Endothelial cell of umbilical vein (primary cell): ENCODE results near the gene B4GALNT1. TPM values are rescaled to one million over a fixed set of nuclear protein-coding genes. Genes with fewer than 3 reads are reported as not detected.

ENCODE experiments used
- BruUV-seq: library from RNA; stranded (reverse); fragments of 400-500 nt; replicated peaks from 2 replicates; lab custom pipeline; 2021; lab: Mats Ljungman, UMichigan
- CTCF ChIA-PET: fragments of 300-600, 350-600 bp; sonication (Branson Sonifier 250); formaldehyde crosslinking; loops from one replicate; lab custom pipeline; 2021; ENCODE audit warnings: antibody characterized with exemption, inconsistent platforms; lab: Charles Lee
- POLR2A ChIA-PET: fragments of 300-600, 350-600 bp; sonication (Branson Sonifier 250); formaldehyde crosslinking; loops from one replicate; lab custom pipeline; 2021; ENCODE audit warnings: antibody characterized with exemption, inconsistent platforms; lab: Charles Lee
- DNase-seq: peaks from one replicate; pipeline ENCODE4 v3.0.0-alpha.2; 2011; ENCODE audit warnings: low read depth, low spot score
- FAIRE-seq: peaks from 2 replicates; lab custom pipeline; 2011; peaks lifted over from hg19 to GRCh38; lab: Jason Lieb, UNC
- H2AFZ ChIP-seq: 2 replicates; pipeline ENCODE4 v1.6.0; 2012; ENCODE audit warnings: low read depth, low read length, control low read depth, inconsistent platforms
- H3K27ac ChIP-seq: 2 replicates; pipeline ENCODE4 v1.5.1; 2011; ENCODE audit warnings: low read depth, mild to moderate bottlenecking, control low read depth, low read length, moderate library complexity; ENCODE audit not compliant: insufficient read depth
- H3K27me3 ChIP-seq, 2 experiments: 2 replicates each; pipeline versions ENCODE4 v1.6.0 to v1.6.1; 2011; ENCODE audit warnings: low read length in 2 of 2, mixed read lengths in 1 of 2; ENCODE audit not compliant: control insufficient read depth in 2 of 2, insufficient read depth in 2 of 2
- H3K36me3 ChIP-seq, 2 experiments: 2 replicates in 1 of 2; 3 replicates in 1 of 2; pipeline ENCODE4 v1.5.1; 2011; ENCODE audit warnings: low read length in 2 of 2, mild to moderate bottlenecking in 1 of 2, moderate library complexity in 1 of 2; ENCODE audit not compliant: control insufficient read depth in 2 of 2, insufficient read depth in 2 of 2; ENCODE audit errors: extremely low read depth in 1 of 2
- H3K4me1 ChIP-seq: 3 replicates; pipeline ENCODE4 v1.5.1; 2011; ENCODE audit warnings: mild to moderate bottlenecking, low read length; ENCODE audit not compliant: control insufficient read depth, insufficient read depth; ENCODE audit errors: extremely low read depth
- H3K4me2 ChIP-seq: 2 replicates; pipeline ENCODE4 v1.6.1; 2011; ENCODE audit warnings: low read length, control low read depth, mixed read lengths; ENCODE audit not compliant: insufficient read depth
- H3K4me3 ChIP-seq, 3 experiments: fragments of 200-600 bp in 1 of 3; sonication (generic), shearing (Covaris generic) in 1 of 3; replicated peaks in 1 of 3; 2 replicates each; pipeline ENCODE4 v1.5.1; 2011 to 2016; ENCODE audit warnings: control low read depth in 3 of 3, low read length in 3 of 3, mild to moderate bottlenecking in 2 of 3, inconsistent platforms in 1 of 3, low read depth in 1 of 3, moderate library complexity in 1 of 3; ENCODE audit not compliant: insufficient read depth in 1 of 3
- H3K79me2 ChIP-seq: 2 replicates; pipeline ENCODE4 v1.6.0; 2012; ENCODE audit warnings: low read length, inconsistent platforms; ENCODE audit not compliant: control insufficient read depth, insufficient read depth
- H3K9ac ChIP-seq: replicated peaks from 2 replicates; pipeline ENCODE3; 2011; ENCODE audit warnings: low read length, control low read depth; ENCODE audit not compliant: insufficient read depth; ENCODE audit errors: extremely low read depth
- H3K9me1 ChIP-seq: replicated peaks from 3 replicates; pipeline ENCODE4 v1.6.0; 2011; ENCODE audit warnings: mild to moderate bottlenecking, low read length; ENCODE audit not compliant: control insufficient read depth, insufficient read depth; ENCODE audit errors: extremely low read depth
- H3K9me3 ChIP-seq: replicated peaks from 2 replicates; pipeline ENCODE4 v1.5.1; 2012; ENCODE audit warnings: low read length, inconsistent platforms; ENCODE audit not compliant: control insufficient read depth, insufficient read depth
- H4K20me1 ChIP-seq: replicated peaks from 2 replicates; pipeline ENCODE3; 2011; ENCODE audit warnings: mild to moderate bottlenecking, low read length; ENCODE audit not compliant: control insufficient read depth, insufficient read depth; ENCODE audit errors: extremely low read depth
- EZH2 ChIP-seq: IDR thresholded peaks from 2 replicates; pipeline ENCODE4 v1.6.1; 2012; ENCODE audit warnings: borderline replicate concordance, low read depth, mild to moderate bottlenecking, moderate library complexity, low read length, inconsistent platforms; ENCODE audit not compliant: severe bottlenecking
- FOS ChIP-seq: IDR thresholded peaks from 2 replicates; pipeline ENCODE4 v1.6.1; 2011; ENCODE audit warnings: mild to moderate bottlenecking, low read length, moderate library complexity, borderline replicate concordance; ENCODE audit not compliant: insufficient read depth
- GATA2 ChIP-seq: IDR thresholded peaks from 2 replicates; pipeline ENCODE4 v1.7.0; 2011; ENCODE audit warnings: low read depth, mild to moderate bottlenecking, moderate library complexity, mixed read lengths, low read length; ENCODE audit not compliant: insufficient read length, insufficient read depth
- JUN ChIP-seq: IDR thresholded peaks from 2 replicates; pipeline ENCODE4 v1.6.1; 2011; ENCODE audit warnings: borderline replicate concordance, low read depth; ENCODE audit not compliant: insufficient read length, insufficient read depth
- MYC ChIP-seq: IDR thresholded peaks from one replicate; pipeline ENCODE4 v1.6.1; 2011; ENCODE audit warnings: mild to moderate bottlenecking, low read depth, low read length
- POLR2A ChIP-seq: IDR thresholded peaks from 2 replicates; pipeline ENCODE4 v1.6.1; 2012; ENCODE audit warnings: low read depth, mild to moderate bottlenecking, control low read depth, low read length
- POLR2AphosphoS5 ChIP-seq: IDR thresholded peaks from 2 replicates; pipeline ENCODE4 v1.6.1; 2012; ENCODE audit warnings: low read depth, mild to moderate bottlenecking, control low read depth, low read length, moderate library complexity; ENCODE audit not compliant: insufficient read depth
- dilution Hi-C: fragments of 300-500 bp; cut with MboI; formaldehyde crosslinking; loops from one replicate; pipeline ENCODE4 v1.15.0; 2019; ENCODE audit warnings: low sequenced_read_pairs; ENCODE audit not compliant: extremely low pct_ligation_motif_present
- intact Hi-C: fragments of 100-400 bp; cut with micrococcal nuclease; formaldehyde crosslinking; loops from one replicate; pipeline ENCODE4 v1.10.0; 2022
- polyA plus RNA-seq, 4 experiments: library from polyadenylated mRNA; depleted of rRNA in 3 of 4; stranded (reverse) in 3 of 4; unstranded in 1 of 4; fragments of >200 nt; gene quantifications; 2 replicates each; pipeline versions ENCODE4 v1.2.1 to v1.2.3, GENCODE V29; 2011 to 2012; ENCODE audit warnings: missing spikeins in 1 of 4
- total RNA-seq: library from RNA; stranded (reverse); gene quantifications from 2 replicates; pipeline ENCODE4 v1.2.3, GENCODE V29; 2021
- TF ChIP-seq, protein P1 (sequence below): IDR thresholded peaks from 2 replicates; pipeline ENCODE4 v1.6.1; 2011; ENCODE audit not compliant: insufficient read depth, insufficient read length
- TF ChIP-seq, protein P2 (sequence below), 2 donors: IDR thresholded peaks; 1 replicate in 1 of 2; 2 replicates in 1 of 2; pipeline ENCODE4 v1.5.1; 2011; ENCODE audit warnings: low read length in 2 of 2, mild to moderate bottlenecking in 2 of 2, moderate library complexity in 2 of 2, control low read depth in 1 of 2, inconsistent platforms in 1 of 2, low read depth in 1 of 2; ENCODE audit not compliant: insufficient read depth in 1 of 2; ENCODE audit errors: extremely low read depth in 1 of 2

B4GALNT1 gene
- total and polyA plus RNA-seq, 2 donors (not counting 3 experiments of a cell fraction or from before 2014, with no cell fraction given): 0.33 to 0.35 TPM

DNA sequence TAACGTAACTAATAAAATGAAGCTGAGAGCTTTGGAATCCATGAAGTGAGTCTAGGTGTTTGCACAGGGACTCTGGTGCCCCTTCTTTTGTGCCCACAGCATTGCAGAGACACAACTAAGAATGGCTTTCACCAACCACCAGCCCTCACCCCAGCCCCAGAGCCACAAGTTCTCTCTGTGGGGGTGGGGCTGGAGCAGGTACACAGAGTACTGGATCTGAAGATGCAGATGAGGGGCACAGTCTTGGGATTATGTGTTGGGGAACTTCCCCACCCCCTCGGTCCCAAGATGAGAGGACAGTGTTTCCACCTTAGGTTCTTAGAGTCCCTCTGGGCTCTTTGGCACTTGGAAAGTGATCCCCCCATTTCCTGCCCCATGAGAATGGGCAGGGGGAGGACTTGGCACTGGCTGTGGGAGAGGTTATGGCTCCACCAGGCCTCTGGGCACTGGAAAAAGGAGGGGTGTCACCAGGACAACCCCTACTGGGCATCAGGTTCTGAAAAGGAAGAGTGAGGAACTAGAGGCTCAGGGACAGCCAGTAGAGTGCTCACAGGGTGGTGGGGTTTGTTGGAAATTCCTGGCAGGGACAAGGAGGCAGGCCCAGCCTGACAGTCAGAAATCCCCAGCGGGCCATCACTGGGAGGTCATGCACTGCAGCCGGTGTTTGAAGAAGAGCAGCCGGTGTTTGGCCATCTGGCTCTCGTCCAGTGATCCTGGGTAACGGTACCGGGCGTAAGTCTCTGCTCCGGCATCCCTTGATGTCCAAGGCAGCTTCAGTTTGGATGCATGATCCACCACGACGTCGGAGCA is 6.7 kb downstream of the B4GALNT1 start:
- Histone ChIP-seq H3K27me3 (peaks cover 53 to 65% of the 10 kb centered on the region in 2 experiments), H3K9ac (no peak overlapping the region), H3K4me3 (no peak overlapping the region), H3K4me1 (peaks cover 4% of the 10 kb centered on the region), H3K9me3 (no peaks in the 10 kb centered on the region), H3K79me2 (no peaks in the 10 kb centered on the region), H4K20me1 (no peaks in the 10 kb centered on the region), H3K36me3 (no peaks in the 10 kb centered on the region), H3K4me2 (no peak overlapping the region), H3K27ac (no peak overlapping the region), H2AFZ (no peak overlapping the region), H3K9me1 (no peaks in the 10 kb centered on the region)
- ChIA-PET CTCF (interaction anchor here (7.2 kb wide), 1 partner anchor 45 kb away, joined by 109 read pairs; no protein-coding TSS in a partner anchor), POLR2A (no interaction called here)
- FAIRE-seq: no peak
- intact Hi-C loops (no loop called here), dilution Hi-C loops (no loop called here)
- DNase-seq: no peak
- BruUV-seq: no TSS peak
- TF ChIP-seq, protein P1, sequence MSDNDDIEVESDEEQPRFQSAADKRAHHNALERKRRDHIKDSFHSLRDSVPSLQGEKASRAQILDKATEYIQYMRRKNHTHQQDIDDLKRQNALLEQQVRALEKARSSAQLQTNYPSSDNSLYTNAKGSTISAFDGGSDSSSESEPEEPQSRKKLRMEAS: no peak
- TF ChIP-seq POLR2A (no peak), EZH2 (no peak), POLR2AphosphoS5 (no peak), JUN (no peak), FOS (no peak), MYC (no peak), GATA2 (no peak)
- TF ChIP-seq, protein P2, sequence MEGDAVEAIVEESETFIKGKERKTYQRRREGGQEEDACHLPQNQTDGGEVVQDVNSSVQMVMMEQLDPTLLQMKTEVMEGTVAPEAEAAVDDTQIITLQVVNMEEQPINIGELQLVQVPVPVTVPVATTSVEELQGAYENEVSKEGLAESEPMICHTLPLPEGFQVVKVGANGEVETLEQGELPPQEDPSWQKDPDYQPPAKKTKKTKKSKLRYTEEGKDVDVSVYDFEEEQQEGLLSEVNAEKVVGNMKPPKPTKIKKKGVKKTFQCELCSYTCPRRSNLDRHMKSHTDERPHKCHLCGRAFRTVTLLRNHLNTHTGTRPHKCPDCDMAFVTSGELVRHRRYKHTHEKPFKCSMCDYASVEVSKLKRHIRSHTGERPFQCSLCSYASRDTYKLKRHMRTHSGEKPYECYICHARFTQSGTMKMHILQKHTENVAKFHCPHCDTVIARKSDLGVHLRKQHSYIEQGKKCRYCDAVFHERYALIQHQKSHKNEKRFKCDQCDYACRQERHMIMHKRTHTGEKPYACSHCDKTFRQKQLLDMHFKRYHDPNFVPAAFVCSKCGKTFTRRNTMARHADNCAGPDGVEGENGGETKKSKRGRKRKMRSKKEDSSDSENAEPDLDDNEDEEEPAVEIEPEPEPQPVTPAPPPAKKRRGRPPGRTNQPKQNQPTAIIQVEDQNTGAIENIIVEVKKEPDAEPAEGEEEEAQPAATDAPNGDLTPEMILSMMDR (IDR thresholded peaks at IDR 0.05; ENCODE audit: extremely low read depth in 1 of 2, insufficient read depth in 1 of 2, low read depth in 1 of 2, low read length in 2 of 2): no peak
